Stimulated activated CD4-positive, alpha-beta T cell treated with anti-CD3 and anti-CD28 coated beads, Interleukin-12 subunit alpha, Interleukin-12 subunit beta, amount 100 ng/mL, for 48 hours (primary cell): ENCODE measurements around the gene POLR1E.

ENCODE experiments used
- DNase-seq, 3 donors: peaks; one replicate each; pipeline ENCODE4 v3.0.0-alpha.2; 2020; ENCODE audit warnings: low read depth in 2 of 3, low spot score in 1 of 3

Gene POLR1E

GRCh38 chr9:37485389-37486255 lies at the start of gene POLR1E:
POLR1E (plus strand) TSS chr9:37485948; CDS start chr9:37486048, 100 bp downstream.
- peak; percentile 94 to 96 (median 95) for DNase-seq

GRCh38 chr9:37436540-37436939 lies 49.2 kb upstream of the POLR1E start:
- DNase-seq = no peak

- no peak for DNase-seq
Observed at GRCh38 chr9:37437010-37437409, 48.7 kb upstream of the POLR1E start.

GRCh38 chr9:37437621-37438020 lies 48.1 kb upstream of the POLR1E start:
- no peak for DNase-seq

GRCh38 chr9:37438359-37438758 lies 47.4 kb upstream of the POLR1E start:
- no peak for DNase-seq

- DNase-seq = no peak
Observed at GRCh38 chr9:37441776-37442370, 43.9 kb upstream of the POLR1E start.

- no peak for DNase-seq
Observed at GRCh38 chr9:37442556-37442955, 43.2 kb upstream of the POLR1E start.

GRCh38 chr9:37443566-37443965 lies 42.2 kb upstream of the POLR1E start:
- no peak for DNase-seq

GRCh38 chr9:37444890-37445289 lies 40.9 kb upstream of the POLR1E start:
- DNase-seq = no peak

- DNase-seq = no peak
Observed at GRCh38 chr9:37445832-37446231, 39.9 kb upstream of the POLR1E start.

GRCh38 chr9:37446401-37446800 lies 39.3 kb upstream of the POLR1E start:
- no peak for DNase-seq

- DNase-seq = no peak
Observed at GRCh38 chr9:37447111-37447510, 38.6 kb upstream of the POLR1E start.

- DNase-seq = no peak
Observed at GRCh38 chr9:37449862-37450632, 35.7 kb upstream of the POLR1E start.

- no peak for DNase-seq
Observed at GRCh38 chr9:37451628-37452027, 34.1 kb upstream of the POLR1E start.

- no peak for DNase-seq
Observed at GRCh38 chr9:37452611-37453010, 33.1 kb upstream of the POLR1E start.

GRCh38 chr9:37453827-37454226 lies 31.9 kb upstream of the POLR1E start:
- DNase-seq = no peak

- no peak for DNase-seq
Observed at GRCh38 chr9:37454238-37454637, 31.5 kb upstream of the POLR1E start.

GRCh38 chr9:37455884-37456647 lies 29.7 kb upstream of the POLR1E start:
- no peak for DNase-seq

- no peak for DNase-seq
Observed at GRCh38 chr9:37456817-37457216, 28.9 kb upstream of the POLR1E start.

- DNase-seq = no peak
Observed at GRCh38 chr9:37464006-37464405, 21.7 kb upstream of the POLR1E start.
